OCI-LY7 (cell line): ENCODE measurements around the gene NFIA.

Experiments
- CTCF ChIP-seq: fragments of 200-600 bp; sonication (generic); conservative IDR thresholded peaks from 2 replicates; pipeline ENCODE4 v1.5.1; 2014; ENCODE audit warnings: mild to moderate bottlenecking, antibody characterized with exemption, low read length, moderate library complexity, mixed read lengths
- EZH2phosphoT487 ChIP-seq: fragments of 200-600 bp; sonication (generic); IDR thresholded peaks from 2 replicates; pipeline ENCODE4 v1.6.1; 2018; ENCODE audit warnings: low read depth, borderline replicate concordance, mild to moderate bottlenecking, mixed run types, antibody characterized with exemption, low read length, moderate library complexity, mixed read lengths

- TF ChIP-seq CTCF (no peak), EZH2phosphoT487 (no peak)
These were observed 172.4 kb downstream of the NFIA start for GRCh38 chr1:61254634-61255357.
